Measurements from ENCODE around the gene ASTL. TPM values are rescaled to one million over a fixed set of nuclear protein-coding genes. Genes with fewer than 3 reads are reported as not detected.

ASTL gene
- total RNA-seq, 1 experiment from 2014 or later: 0.18 TPM

- Histone ChIP-seq H3K27me3 (ENCODE audit: control insufficient read depth, insufficient read depth, low read length) (no peaks in the 10 kb centered on the region), H3K27ac (ENCODE audit: low read length) (no peak overlapping the region), H3K36me3 (ENCODE audit: control insufficient read depth, insufficient read depth, low read length) (no peaks in the 10 kb centered on the region), H3K4me1 (ENCODE audit: control insufficient read depth, insufficient read depth, low read length) (no peaks in the 10 kb centered on the region), H3K9me3 (ENCODE audit: control insufficient read depth, insufficient read depth, low read depth, low read length) (no peaks in the 10 kb centered on the region), H3K4me3 (ENCODE audit: low read depth in 2 of 2, low read length in 2 of 2) (no peak overlapping the region)
- POLR2A ChIA-PET: no interaction called here
- no TSS peak for BruUV-seq (replicated peaks)
- CTCF ChIA-PET: no interaction called here
- no peak for DNase-seq (ENCODE audit: low read depth, low spot score)
- in situ Hi-C loops (cut with HindIII; ENCODE audit: low pct_unique_long_range_greater_than_20kb, low sequenced_read_pairs): loop anchor here (25.0 kb wide), 1 partner anchor 104 kb away; the partner anchor contains the start of genes CIAO1 and TMEM127
- ATAC-seq: no peak
- intact Hi-C loops (cut with micrococcal nuclease; ENCODE audit: unreplicated experiment): no loop called here
- TF ChIP-seq CTCF (IDR thresholded peaks at IDR 0.05) (no peak), TCF7L2 (IDR thresholded peaks at IDR 0.05; ENCODE audit: low read depth, low read length) (no peak), POLR2AphosphoS5 (IDR thresholded peaks at IDR 0.05; ENCODE audit: low read depth, low read length) (no peak), SIN3A (IDR thresholded peaks at IDR 0.05; ENCODE audit: borderline replicate concordance, insufficient read depth, low read depth, low read length) (no peak)
- TF ChIP-seq, protein P1, sequence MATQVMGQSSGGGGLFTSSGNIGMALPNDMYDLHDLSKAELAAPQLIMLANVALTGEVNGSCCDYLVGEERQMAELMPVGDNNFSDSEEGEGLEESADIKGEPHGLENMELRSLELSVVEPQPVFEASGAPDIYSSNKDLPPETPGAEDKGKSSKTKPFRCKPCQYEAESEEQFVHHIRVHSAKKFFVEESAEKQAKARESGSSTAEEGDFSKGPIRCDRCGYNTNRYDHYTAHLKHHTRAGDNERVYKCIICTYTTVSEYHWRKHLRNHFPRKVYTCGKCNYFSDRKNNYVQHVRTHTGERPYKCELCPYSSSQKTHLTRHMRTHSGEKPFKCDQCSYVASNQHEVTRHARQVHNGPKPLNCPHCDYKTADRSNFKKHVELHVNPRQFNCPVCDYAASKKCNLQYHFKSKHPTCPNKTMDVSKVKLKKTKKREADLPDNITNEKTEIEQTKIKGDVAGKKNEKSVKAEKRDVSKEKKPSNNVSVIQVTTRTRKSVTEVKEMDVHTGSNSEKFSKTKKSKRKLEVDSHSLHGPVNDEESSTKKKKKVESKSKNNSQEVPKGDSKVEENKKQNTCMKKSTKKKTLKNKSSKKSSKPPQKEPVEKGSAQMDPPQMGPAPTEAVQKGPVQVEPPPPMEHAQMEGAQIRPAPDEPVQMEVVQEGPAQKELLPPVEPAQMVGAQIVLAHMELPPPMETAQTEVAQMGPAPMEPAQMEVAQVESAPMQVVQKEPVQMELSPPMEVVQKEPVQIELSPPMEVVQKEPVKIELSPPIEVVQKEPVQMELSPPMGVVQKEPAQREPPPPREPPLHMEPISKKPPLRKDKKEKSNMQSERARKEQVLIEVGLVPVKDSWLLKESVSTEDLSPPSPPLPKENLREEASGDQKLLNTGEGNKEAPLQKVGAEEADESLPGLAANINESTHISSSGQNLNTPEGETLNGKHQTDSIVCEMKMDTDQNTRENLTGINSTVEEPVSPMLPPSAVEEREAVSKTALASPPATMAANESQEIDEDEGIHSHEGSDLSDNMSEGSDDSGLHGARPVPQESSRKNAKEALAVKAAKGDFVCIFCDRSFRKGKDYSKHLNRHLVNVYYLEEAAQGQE (IDR thresholded peaks at IDR 0.05; ENCODE audit: insufficient read depth in 1 of 2, low read depth in 2 of 2, low read length in 1 of 2): no peak
Observed at GRCh38 chr2:96158554-96158940, 20.2 kb upstream of the ASTL start.

DNA sequence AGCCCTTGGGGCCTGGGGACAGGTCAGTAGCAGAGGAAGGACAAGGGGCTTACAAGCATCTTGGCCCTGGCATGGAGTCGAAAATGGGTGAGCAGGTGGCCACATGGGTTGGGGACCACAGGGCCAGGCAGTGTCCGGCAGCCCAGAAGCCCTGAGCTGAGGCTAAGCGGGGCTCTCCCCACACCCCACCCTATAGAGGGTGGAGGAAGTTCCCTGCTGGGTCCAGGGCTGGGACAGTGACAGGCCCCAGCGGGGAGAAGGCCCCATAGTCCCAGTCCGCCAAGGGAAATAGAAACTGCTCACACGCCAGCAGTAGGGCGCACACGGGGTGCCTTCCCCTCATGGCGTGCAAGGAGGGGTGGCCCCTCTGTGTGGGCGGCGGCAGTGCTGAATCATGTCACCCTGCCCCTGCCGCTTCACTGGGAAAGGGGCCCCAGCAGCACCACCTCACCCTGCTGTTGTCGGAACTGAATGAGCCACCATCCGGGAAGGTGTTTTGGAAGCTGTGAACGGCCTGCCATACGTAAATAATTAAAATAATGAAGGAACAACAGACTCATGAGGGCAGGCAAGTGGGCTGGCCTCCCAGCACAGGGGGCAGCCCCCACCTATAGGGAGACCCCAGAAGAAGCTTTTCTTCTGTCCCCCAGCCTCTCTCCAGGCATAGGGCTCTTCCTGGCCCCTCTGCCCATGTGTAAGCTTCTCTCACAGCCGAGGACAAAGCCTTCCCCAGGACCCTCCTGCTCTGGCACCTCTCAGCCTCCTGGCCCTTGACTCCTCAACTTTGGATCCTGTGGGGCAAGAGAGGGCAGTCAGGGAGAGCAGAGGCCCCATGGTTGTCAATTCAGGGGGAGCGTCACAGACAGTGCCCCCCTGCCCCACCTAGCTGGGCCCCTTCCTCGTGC is 19.6 kb upstream of the ASTL start:
- no peak for TF ChIP-seq TCF7L2 (IDR thresholded peaks at IDR 0.05; ENCODE audit: low read depth, low read length)
- TF ChIP-seq, protein P1 (IDR thresholded peaks at IDR 0.05; ENCODE audit: insufficient read depth in 1 of 2, low read depth in 2 of 2, low read length in 1 of 2): no peak
- TF ChIP-seq SIN3A (IDR thresholded peaks at IDR 0.05; ENCODE audit: borderline replicate concordance, insufficient read depth, low read depth, low read length): no peak
- TF ChIP-seq CTCF (IDR thresholded peaks at IDR 0.05): no peak
- TF ChIP-seq POLR2AphosphoS5 (IDR thresholded peaks at IDR 0.05; ENCODE audit: low read depth, low read length): no peak
- in situ Hi-C loops (cut with HindIII; ENCODE audit: low pct_unique_long_range_greater_than_20kb, low sequenced_read_pairs): loop anchor here (25.0 kb wide), 1 partner anchor 104 kb away; the partner anchor contains the start of genes CIAO1 and TMEM127
- ATAC-seq (no peak), DNase-seq (ENCODE audit: low read depth, low spot score) (no peak)
- no peak overlapping the region for H3K4me3 ChIP-seq (ENCODE audit: low read depth in 2 of 2, low read length in 2 of 2)
- ChIA-PET CTCF (no interaction called here), POLR2A (no interaction called here)
- H3K4me1 ChIP-seq (ENCODE audit: control insufficient read depth, insufficient read depth, low read length): no peaks in the 10 kb centered on the region
- no peaks in the 10 kb centered on the region for H3K36me3 ChIP-seq (ENCODE audit: control insufficient read depth, insufficient read depth, low read length)
- no peaks in the 10 kb centered on the region for H3K9me3 ChIP-seq (ENCODE audit: control insufficient read depth, insufficient read depth, low read depth, low read length)
- no TSS peak for BruUV-seq (replicated peaks)
- intact Hi-C loops (cut with micrococcal nuclease; ENCODE audit: unreplicated experiment): loop anchor here (1.0 kb wide), 1 partner anchor 14 kb away; no protein-coding TSS in a partner anchor
- no peak overlapping the region for H3K27ac ChIP-seq (ENCODE audit: low read length)
- no peaks in the 10 kb centered on the region for H3K27me3 ChIP-seq (ENCODE audit: control insufficient read depth, insufficient read depth, low read length)

Measured in Panc1 (cell line).